HEK293 (cell line): Measurements from ENCODE around the gene TUBG1.

ENCODE experiments used
- BCL11B ChIP-seq: fragments of 450-650 bp; formaldehyde crosslinking; IDR thresholded peaks from 2 replicates; pipeline ENCODE4 v1.5.1; 2016; ENCODE audit warnings: low read depth, missing biosample characterization, missing genetic modification characterization
- FEZF1 ChIP-seq: fragments of 450-650 bp; formaldehyde crosslinking; IDR thresholded peaks from 2 replicates; pipeline ENCODE4 v1.5.1; 2016; ENCODE audit warnings: missing biosample characterization, missing genetic modification characterization
- IKZF3 ChIP-seq: fragments of 450-650 bp; IDR thresholded peaks from 2 replicates; pipeline ENCODE4 v1.5.0; 2018; ENCODE audit warnings: missing biosample characterization, mild to moderate bottlenecking, missing genetic modification characterization, moderate library complexity
- KLF7 ChIP-seq: fragments of 450-650 bp; formaldehyde crosslinking; IDR thresholded peaks from 2 replicates; pipeline ENCODE4 v1.5.1; 2016; ENCODE audit warnings: missing biosample characterization, missing genetic modification characterization, borderline replicate concordance
- PBX3 ChIP-seq: sonication (generic); formaldehyde crosslinking; IDR thresholded peaks from 2 replicates; pipeline ENCODE4 v1.8.1; 2022; ENCODE audit warnings: mild to moderate bottlenecking, moderate library complexity, missing genetic modification reagents
- RBAK ChIP-seq: fragments of 450-650 bp; formaldehyde crosslinking; IDR thresholded peaks from 2 replicates; pipeline ENCODE4 v1.5.1; 2016; ENCODE audit warnings: missing biosample characterization, missing genetic modification characterization
- TCF7L2 ChIP-seq: IDR thresholded peaks from 2 replicates; pipeline ENCODE4 v1.6.1; 2011; ENCODE audit warnings: low read depth, mild to moderate bottlenecking, inconsistent platforms, low read length, moderate library complexity, borderline replicate concordance
- YY1 ChIP-seq: fragments of 450-650 bp; formaldehyde crosslinking; IDR thresholded peaks from 2 replicates; pipeline ENCODE4 v1.5.1; 2018; ENCODE audit warnings: missing biosample characterization, missing genetic modification characterization
- ZBTB17 ChIP-seq: fragments of 450-650 bp; formaldehyde crosslinking; IDR thresholded peaks from 2 replicates; pipeline ENCODE4 v1.5.1; 2016; ENCODE audit warnings: missing biosample characterization, missing genetic modification characterization
- ZBTB21 ChIP-seq: fragments of 450-650 bp; formaldehyde crosslinking; IDR thresholded peaks from 2 replicates; pipeline ENCODE4 v1.5.1; 2017; ENCODE audit warnings: missing biosample characterization, missing genetic modification characterization
- ZNF221 ChIP-seq: fragments of 450-650 bp; formaldehyde crosslinking; IDR thresholded peaks from 2 replicates; pipeline ENCODE4 v1.5.1; 2017; ENCODE audit warnings: missing biosample characterization, missing genetic modification characterization, borderline replicate concordance
- ZNF23 ChIP-seq: fragments of 450-650 bp; formaldehyde crosslinking; IDR thresholded peaks from 2 replicates; pipeline ENCODE4 v1.5.1; 2016; ENCODE audit warnings: missing biosample characterization, missing genetic modification characterization, borderline replicate concordance
- ZNF280C ChIP-seq: fragments of 450-650 bp; formaldehyde crosslinking; IDR thresholded peaks from 2 replicates; pipeline ENCODE4 v1.5.1; 2016; ENCODE audit warnings: missing biosample characterization, missing genetic modification characterization
- ZNF354C ChIP-seq: fragments of 450-650 bp; formaldehyde crosslinking; IDR thresholded peaks from 2 replicates; pipeline ENCODE4 v1.5.1; 2016; ENCODE audit warnings: missing biosample characterization, missing genetic modification characterization, low read depth, borderline replicate concordance
- ZNF398 ChIP-seq: fragments of 450-650 bp; formaldehyde crosslinking; IDR thresholded peaks from 2 replicates; pipeline ENCODE4 v1.5.1; 2017; ENCODE audit warnings: missing biosample characterization, missing genetic modification characterization
- ZNF654 ChIP-seq: fragments of 450-650 bp; formaldehyde crosslinking; IDR thresholded peaks from 2 replicates; pipeline ENCODE4 v1.5.1; 2016; ENCODE audit warnings: low read depth, missing biosample characterization, missing genetic modification characterization
- ZNF660 ChIP-seq: fragments of 450-650 bp; IDR thresholded peaks from 2 replicates; pipeline ENCODE4 v1.5.1; 2018; ENCODE audit warnings: missing biosample characterization, mild to moderate bottlenecking, missing genetic modification characterization
- ZNF785 ChIP-seq: fragments of 450-650 bp; formaldehyde crosslinking; IDR thresholded peaks from 2 replicates; pipeline ENCODE4 v1.5.1; 2016; ENCODE audit warnings: missing biosample characterization, missing genetic modification characterization
- TF ChIP-seq, protein P1 (sequence below): fragments of 450-650 bp; formaldehyde crosslinking; IDR thresholded peaks from 2 replicates; pipeline ENCODE4 v1.5.1; 2016; ENCODE audit warnings: missing biosample characterization, missing genetic modification characterization
- TF ChIP-seq, protein P2 (sequence below): fragments of 450-650 bp; formaldehyde crosslinking; IDR thresholded peaks from 2 replicates; pipeline ENCODE4 v1.5.1; 2016; ENCODE audit warnings: missing biosample characterization, missing genetic modification characterization
- TF ChIP-seq, protein P3 (sequence below): fragments of 450-650 bp; formaldehyde crosslinking; IDR thresholded peaks from 2 replicates; pipeline ENCODE4 v1.5.1; 2016; ENCODE audit warnings: missing biosample characterization, missing genetic modification characterization
- TF ChIP-seq, protein P4 (sequence below): fragments of 450-650 bp; formaldehyde crosslinking; conservative IDR thresholded peaks from 2 replicates; pipeline ENCODE4 v1.5.1; 2016; ENCODE audit warnings: low read depth, missing biosample characterization, missing genetic modification characterization

Gene TUBG1

DNA sequence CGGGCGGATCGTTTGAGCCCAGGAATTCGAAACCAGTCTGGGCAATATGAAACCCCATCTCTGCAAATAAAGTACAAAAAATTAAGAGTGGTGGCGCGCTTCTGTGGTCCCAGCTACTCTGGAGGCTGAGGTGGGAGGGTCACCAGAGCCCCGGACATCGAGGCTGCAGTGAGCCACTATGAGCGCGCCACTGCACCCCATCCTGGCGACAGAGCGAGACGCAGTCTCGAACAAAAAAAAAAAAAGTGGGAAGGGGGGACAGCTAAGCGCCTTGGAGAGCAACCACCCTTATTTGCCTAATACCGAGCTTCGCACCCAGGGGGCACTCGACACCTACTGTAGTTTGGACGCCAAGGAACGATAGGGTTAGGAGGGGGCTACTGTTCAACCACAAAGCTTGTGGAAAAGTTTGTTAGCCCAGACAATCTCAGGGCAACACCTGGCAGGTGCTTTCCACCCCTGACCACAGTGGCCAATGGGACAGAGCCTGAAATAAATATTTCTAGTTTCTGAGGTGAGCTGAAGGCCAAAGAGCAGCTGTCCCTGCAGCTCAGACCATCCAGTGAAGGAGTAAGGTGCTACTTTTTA is 31.1 kb upstream of the TUBG1 start (continued):
- TF ChIP-seq ZNF280C (no peak), ZNF221 (no peak), ZBTB17 (tag by site-specific recombination) (peak; percentile 78), ZBTB21 (tag by site-specific recombination) (no peak), FEZF1 (tag by site-specific recombination) (no peak), ZNF785 (tag by site-specific recombination) (no peak), ZNF23 (no peak), TCF7L2 (no peak), ZNF354C (tag by site-specific recombination) (no peak), ZNF654 (tag by site-specific recombination) (peak; percentile 68), ZNF398 (tag by site-specific recombination) (no peak), ZNF660 (peak; percentile 75; the same call in 1 of the 2 replicates), YY1 (tag by site-specific recombination) (no peak), IKZF3 (tag by site-specific recombination) (no peak), KLF7 (tag by site-specific recombination) (no peak), PBX3 (CRISPR knock-in tag) (no peak), BCL11B (tag by site-specific recombination) (no peak), RBAK (tag by site-specific recombination) (no peak)
- TF ChIP-seq, protein P1, sequence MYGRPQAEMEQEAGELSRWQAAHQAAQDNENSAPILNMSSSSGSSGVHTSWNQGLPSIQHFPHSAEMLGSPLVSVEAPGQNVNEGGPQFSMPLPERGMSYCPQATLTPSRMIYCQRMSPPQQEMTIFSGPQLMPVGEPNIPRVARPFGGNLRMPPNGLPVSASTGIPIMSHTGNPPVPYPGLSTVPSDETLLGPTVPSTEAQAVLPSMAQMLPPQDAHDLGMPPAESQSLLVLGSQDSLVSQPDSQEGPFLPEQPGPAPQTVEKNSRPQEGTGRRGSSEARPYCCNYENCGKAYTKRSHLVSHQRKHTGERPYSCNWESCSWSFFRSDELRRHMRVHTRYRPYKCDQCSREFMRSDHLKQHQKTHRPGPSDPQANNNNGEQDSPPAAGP (tag by site-specific recombination) = peak; percentile 50; the same call in 1 of the 2 replicates
- TF ChIP-seq, protein P2, sequence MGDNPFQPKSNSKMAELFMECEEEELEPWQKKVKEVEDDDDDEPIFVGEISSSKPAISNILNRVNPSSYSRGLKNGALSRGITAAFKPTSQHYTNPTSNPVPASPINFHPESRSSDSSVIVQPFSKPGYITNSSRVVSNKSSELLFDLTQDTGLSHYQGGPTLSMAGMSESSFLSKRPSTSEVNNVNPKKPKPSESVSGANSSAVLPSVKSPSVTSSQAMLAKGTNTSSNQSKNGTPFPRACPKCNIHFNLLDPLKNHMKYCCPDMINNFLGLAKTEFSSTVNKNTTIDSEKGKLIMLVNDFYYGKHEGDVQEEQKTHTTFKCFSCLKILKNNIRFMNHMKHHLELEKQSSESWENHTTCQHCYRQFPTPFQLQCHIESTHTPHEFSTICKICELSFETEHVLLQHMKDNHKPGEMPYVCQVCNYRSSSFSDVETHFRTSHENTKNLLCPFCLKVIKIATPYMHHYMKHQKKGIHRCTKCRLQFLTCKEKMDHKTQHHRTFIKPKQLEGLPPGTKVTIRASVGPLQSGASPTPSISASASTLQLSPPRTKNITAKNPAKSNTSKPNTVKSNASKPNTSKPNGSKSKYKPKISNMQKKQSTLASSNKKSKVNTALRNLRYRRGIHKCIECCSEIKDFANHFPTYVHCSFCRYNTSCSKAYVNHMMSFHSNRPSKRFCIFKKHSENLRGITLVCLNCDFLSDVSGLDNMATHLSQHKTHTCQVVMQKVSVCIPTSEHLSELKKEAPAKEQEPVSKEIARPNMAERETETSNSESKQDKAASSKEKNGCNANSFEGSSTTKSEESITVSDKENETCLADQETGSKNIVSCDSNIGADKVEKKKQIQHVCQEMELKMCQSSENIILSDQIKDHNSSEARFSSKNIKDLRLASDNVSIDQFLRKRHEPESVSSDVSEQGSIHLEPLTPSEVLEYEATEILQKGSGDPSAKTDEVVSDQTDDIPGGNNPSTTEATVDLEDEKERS = no peak
- TF ChIP-seq, protein P3, sequence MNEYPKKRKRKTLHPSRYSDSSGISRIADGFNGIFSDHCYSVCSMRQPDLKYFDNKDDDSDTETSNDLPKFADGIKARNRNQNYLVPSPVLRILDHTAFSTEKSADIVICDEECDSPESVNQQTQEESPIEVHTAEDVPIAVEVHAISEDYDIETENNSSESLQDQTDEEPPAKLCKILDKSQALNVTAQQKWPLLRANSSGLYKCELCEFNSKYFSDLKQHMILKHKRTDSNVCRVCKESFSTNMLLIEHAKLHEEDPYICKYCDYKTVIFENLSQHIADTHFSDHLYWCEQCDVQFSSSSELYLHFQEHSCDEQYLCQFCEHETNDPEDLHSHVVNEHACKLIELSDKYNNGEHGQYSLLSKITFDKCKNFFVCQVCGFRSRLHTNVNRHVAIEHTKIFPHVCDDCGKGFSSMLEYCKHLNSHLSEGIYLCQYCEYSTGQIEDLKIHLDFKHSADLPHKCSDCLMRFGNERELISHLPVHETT = no peak
- TF ChIP-seq, protein P4, sequence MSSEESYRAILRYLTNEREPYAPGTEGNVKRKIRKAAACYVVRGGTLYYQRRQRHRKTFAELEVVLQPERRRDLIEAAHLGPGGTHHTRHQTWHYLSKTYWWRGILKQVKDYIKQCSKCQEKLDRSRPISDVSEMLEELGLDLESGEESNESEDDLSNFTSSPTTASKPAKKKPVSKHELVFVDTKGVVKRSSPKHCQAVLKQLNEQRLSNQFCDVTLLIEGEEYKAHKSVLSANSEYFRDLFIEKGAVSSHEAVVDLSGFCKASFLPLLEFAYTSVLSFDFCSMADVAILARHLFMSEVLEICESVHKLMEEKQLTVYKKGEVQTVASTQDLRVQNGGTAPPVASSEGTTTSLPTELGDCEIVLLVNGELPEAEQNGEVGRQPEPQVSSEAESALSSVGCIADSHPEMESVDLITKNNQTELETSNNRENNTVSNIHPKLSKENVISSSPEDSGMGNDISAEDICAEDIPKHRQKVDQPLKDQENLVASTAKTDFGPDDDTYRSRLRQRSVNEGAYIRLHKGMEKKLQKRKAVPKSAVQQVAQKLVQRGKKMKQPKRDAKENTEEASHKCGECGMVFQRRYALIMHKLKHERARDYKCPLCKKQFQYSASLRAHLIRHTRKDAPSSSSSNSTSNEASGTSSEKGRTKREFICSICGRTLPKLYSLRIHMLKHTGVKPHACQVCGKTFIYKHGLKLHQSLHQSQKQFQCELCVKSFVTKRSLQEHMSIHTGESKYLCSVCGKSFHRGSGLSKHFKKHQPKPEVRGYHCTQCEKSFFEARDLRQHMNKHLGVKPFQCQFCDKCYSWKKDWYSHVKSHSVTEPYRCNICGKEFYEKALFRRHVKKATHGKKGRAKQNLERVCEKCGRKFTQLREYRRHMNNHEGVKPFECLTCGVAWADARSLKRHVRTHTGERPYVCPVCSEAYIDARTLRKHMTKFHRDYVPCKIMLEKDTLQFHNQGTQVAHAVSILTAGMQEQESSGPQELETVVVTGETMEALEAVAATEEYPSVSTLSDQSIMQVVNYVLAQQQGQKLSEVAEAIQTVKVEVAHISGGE (tag by site-specific recombination) = no peak
